GM19193 (cell line): ENCODE measurements around the gene ZNF407.

ENCODE experiments used
- POLR2A ChIP-seq: IDR thresholded peaks from 4 replicates; pipeline ENCODE4 v1.6.1; 2011; ENCODE audit not compliant: insufficient read depth, insufficient read length; ENCODE audit errors: extremely low read depth

The ZNF407 gene

GRCh38 chr18:75010689-75011088 is 413.0 kb downstream of the ZNF407 start:
- no peak for TF ChIP-seq POLR2A

- no peak for TF ChIP-seq POLR2A
These were observed 418.5 kb downstream of the ZNF407 start for GRCh38 chr18:75016025-75016717.

GRCh38 chr18:75023473-75023872 is 425.8 kb downstream of the ZNF407 start:
- no peak for TF ChIP-seq POLR2A

GRCh38 chr18:75024871-75025270 is 427.2 kb downstream of the ZNF407 start:
- TF ChIP-seq POLR2A, result no peak

- TF ChIP-seq POLR2A, result no peak
These were observed 427.9 kb downstream of the ZNF407 start for GRCh38 chr18:75025573-75025972.

GRCh38 chr18:75029481-75029880 is 431.8 kb downstream of the ZNF407 start:
- no peak for TF ChIP-seq POLR2A

- TF ChIP-seq POLR2A, result no peak
These were observed 434.1 kb downstream of the ZNF407 start for GRCh38 chr18:75031717-75032317.

- no peak for TF ChIP-seq POLR2A
These were observed 435.8 kb downstream of the ZNF407 start for GRCh38 chr18:75033516-75033915.

- no peak for TF ChIP-seq POLR2A
These were observed 437.3 kb downstream of the ZNF407 start for GRCh38 chr18:75034937-75035336.

- no peak for TF ChIP-seq POLR2A
These were observed 438.3 kb downstream of the ZNF407 start for GRCh38 chr18:75035928-75036327.

- no peak for TF ChIP-seq POLR2A
These were observed 439.4 kb downstream of the ZNF407 start for GRCh38 chr18:75036917-75037688.

GRCh38 chr18:75037689-75037955 is 440.0 kb downstream of the ZNF407 start:
- no peak for TF ChIP-seq POLR2A

- no peak for TF ChIP-seq POLR2A
These were observed 443.9 kb downstream of the ZNF407 start for GRCh38 chr18:75041586-75041985.

GRCh38 chr18:75043478-75043877 is 445.8 kb downstream of the ZNF407 start:
- no peak for TF ChIP-seq POLR2A

GRCh38 chr18:75044296-75044695 is 446.6 kb downstream of the ZNF407 start:
- no peak for TF ChIP-seq POLR2A

GRCh38 chr18:75044791-75045190 is 447.1 kb downstream of the ZNF407 start:
- TF ChIP-seq POLR2A, result no peak
